Thyroid gland (tissue), 4 donors: ENCODE data around the gene BRPF3.

Experiments used
- POLR2A ChIP-seq, 2 donors: fragments of 450-650 bp; IDR thresholded peaks; one replicate each; pipeline ENCODE4 v1.6.1; 2017; ENCODE audit warnings: antibody characterized with exemption in 2 of 2, mild to moderate bottlenecking in 2 of 2, moderate library complexity in 1 of 2
- TF ChIP-seq, protein P1 (sequence below), 6 experiments: fragments of 200-600 bp in 3 of 6; fragments of 450-650 bp in 3 of 6; sonication (generic) in 3 of 6; IDR thresholded peaks; one replicate each; pipeline ENCODE4 v1.5.1; 2016 to 2019; ENCODE audit warnings: antibody characterized with exemption in 6 of 6, mild to moderate bottlenecking in 2 of 6, inconsistent platforms in 1 of 6, moderate library complexity in 1 of 6

DNA sequence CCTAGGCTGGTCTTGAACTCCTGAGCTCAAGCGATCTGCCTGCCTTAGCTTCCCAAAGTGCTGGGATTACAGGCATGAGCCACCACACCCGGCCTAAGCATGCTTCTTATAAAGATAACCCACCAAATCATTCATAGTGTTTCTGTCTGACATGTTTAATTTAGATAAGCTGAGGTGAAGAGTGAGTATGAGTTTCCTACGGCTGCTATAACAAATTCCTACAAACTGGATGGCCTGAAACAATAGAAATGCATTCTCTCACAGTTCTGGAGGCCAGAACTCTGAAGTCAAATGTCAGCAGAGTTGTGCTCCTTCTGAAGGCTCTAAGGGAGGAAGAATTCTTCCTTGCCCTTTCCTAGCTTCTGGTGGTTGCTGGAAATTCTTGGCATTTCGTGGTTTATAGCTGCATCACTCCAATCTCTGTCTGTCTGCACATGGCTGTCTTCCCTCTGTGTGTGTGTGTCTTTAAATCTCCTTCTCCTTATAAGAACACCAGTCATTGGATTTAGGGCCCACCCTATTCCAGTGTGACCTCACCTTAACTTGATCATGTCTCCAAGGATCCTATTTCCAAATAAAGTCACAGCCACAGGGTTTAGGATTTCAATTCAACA, 36.3 kb upstream of the BRPF3 start:
- TF ChIP-seq, protein P1, sequence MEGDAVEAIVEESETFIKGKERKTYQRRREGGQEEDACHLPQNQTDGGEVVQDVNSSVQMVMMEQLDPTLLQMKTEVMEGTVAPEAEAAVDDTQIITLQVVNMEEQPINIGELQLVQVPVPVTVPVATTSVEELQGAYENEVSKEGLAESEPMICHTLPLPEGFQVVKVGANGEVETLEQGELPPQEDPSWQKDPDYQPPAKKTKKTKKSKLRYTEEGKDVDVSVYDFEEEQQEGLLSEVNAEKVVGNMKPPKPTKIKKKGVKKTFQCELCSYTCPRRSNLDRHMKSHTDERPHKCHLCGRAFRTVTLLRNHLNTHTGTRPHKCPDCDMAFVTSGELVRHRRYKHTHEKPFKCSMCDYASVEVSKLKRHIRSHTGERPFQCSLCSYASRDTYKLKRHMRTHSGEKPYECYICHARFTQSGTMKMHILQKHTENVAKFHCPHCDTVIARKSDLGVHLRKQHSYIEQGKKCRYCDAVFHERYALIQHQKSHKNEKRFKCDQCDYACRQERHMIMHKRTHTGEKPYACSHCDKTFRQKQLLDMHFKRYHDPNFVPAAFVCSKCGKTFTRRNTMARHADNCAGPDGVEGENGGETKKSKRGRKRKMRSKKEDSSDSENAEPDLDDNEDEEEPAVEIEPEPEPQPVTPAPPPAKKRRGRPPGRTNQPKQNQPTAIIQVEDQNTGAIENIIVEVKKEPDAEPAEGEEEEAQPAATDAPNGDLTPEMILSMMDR (IDR thresholded peaks at IDR 0.05): no peak
- no peak for TF ChIP-seq POLR2A (IDR thresholded peaks at IDR 0.05)
